Measurements from ENCODE around the gene PRDM9.

DNA sequence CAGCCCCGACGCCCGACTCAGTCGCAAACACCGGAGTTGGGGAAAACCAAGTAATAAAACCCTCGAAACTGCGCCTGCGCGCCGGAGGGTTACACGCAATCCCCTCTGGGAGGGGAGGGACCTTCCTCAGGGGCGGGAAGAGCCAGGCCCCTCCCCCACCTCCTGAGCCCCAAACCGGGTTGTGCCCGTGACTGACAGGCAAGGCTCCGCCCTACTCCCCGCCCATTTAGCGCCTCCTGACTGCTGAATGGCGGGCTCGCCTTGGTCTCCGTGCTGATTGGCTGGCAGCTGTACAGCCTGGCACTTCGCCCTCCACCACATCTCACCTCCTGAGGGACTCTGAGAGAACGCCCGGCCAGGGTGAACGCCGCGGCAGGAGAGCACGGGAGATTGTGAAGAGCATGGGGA lies at the start of gene PRDM9:
- TF ChIP-seq CTCF (IDR thresholded peaks at IDR 0.05) (no peak), EP300 (IDR thresholded peaks at IDR 0.05) (no peak), POLR2A (IDR thresholded peaks at IDR 0.05) (no peak)

Data from ovary (tissue), 3 donors.